Measurements from ENCODE around the gene DIPK1A. TPM values are rescaled to one million over a fixed set of nuclear protein-coding genes. Genes with fewer than 3 reads are reported as not detected.
A peak's percentile ranks its signal among the peaks of the same experiment; 100 is the strongest.

Gene DIPK1A
- polyA plus RNA-seq, 1 donor = 15.9 TPM

DNA sequence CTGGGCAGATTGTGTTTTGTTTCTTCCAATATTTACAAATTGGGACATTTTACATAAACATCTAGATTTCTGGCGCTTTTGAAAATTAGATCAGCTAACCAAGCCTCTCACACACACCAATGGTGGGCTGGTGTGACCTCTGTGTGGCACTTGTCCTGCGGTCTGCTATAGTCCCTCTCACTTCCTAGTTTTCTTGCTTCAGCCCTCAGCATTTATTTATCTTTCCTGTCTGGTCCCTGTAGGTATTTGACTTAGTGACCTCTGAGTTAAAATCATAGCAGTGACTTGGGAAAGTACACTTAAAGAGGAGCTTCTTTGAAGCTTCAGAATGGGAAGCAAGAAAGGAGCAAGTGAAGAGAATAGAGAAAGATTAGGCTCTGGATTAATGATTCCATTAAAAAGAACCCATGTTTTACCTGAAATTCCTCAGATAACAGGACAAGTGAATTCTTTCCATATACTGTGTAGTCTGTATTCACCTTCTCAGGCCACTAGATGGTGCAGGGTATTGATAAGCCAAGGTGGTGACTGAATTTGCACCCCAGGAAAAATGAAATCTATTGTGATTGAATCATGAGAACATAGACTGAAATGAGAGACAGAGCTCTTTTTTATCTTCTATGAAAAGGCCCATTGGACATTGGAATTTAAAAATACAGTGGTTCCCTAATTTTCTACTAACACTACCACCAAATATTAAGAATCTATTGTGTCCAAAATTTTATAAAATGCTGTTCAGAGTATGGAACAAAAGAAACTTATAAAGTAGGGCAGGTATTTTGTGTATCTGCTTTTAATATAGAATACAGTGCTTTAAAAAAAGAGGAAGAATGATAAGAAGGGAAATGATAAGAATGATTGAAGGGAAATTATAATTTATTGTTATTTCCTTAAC lies 7.1 kb upstream of the DIPK1A start:
- Histone ChIP-seq H3K4me1 (ENCODE audit: control insufficient read depth, insufficient read depth, low read length) (no peaks in the 10 kb centered on the region), H3K27ac (ENCODE audit: low read length) (no peak overlapping the region), H3K36me3 (ENCODE audit: control insufficient read depth, insufficient read depth, low read length) (no peaks in the 10 kb centered on the region), H3K27me3 (ENCODE audit: control insufficient read depth, insufficient read depth, low read length) (no peaks in the 10 kb centered on the region), H3K9me3 (ENCODE audit: control insufficient read depth, low read depth, low read length) (no peaks in the 10 kb centered on the region), H3K4me3 (ENCODE audit: low read length) (no peak overlapping the region)
- no peak for DNase-seq
- 83% methylated on average over 1 of the region's 2 CpGs for whole genome bisulfite sequencing (ENCODE audit: insufficient coverage, low lambda C conversion rate)

DNA sequence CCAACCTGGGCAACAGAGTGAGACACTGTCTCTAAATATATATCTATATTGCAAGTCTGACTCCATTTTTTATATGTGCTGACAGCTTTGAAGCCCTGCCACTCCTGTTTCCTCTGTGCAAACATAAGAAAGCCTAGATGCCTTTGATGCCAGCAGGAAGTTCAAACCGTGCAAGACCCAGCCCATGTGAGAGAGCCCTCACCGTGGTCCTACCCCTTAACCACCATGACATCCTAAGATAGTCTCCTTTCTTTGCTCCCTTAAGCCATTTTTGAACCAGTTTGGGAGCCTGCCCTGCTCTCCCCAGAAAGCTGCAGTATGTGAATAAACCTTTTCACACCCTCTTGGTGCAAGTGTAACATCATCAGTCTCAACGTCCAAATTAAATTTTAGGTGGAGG lies 3.7 kb upstream of the DIPK1A start:
- H3K27ac ChIP-seq (ENCODE audit: low read length) = no peak overlapping the region

DNA sequence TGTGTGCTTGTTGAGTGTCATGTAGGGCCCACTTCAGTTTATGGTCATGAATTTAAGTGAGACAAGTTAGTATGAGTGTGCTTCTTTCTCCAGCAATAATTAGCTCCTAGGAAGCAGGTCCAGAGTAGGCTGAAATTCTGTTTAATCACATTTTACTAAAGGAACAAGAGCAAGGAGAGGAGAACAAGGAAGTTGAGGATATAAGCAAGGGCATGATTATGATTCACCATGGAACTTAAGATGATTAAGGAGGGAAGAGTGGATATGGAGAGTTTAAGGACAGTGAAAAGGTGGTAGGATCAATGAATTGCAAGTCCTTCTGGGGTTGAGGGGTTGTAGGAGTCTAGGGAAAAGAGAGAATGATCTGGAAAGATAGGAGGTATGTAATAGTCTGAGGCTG lies 3.1 kb upstream of the DIPK1A start:
- no peak overlapping the region for H3K27ac ChIP-seq (ENCODE audit: low read length)
- no peak overlapping the region for H3K4me3 ChIP-seq (ENCODE audit: low read length)
- DNase-seq = no peak
- H3K36me3 ChIP-seq (ENCODE audit: control insufficient read depth, insufficient read depth, low read length) = no peaks in the 10 kb centered on the region
- no peaks in the 10 kb centered on the region for H3K27me3 ChIP-seq (ENCODE audit: control insufficient read depth, insufficient read depth, low read length)
- no peaks in the 10 kb centered on the region for H3K9me3 ChIP-seq (ENCODE audit: control insufficient read depth, low read depth, low read length)
- H3K4me1 ChIP-seq (ENCODE audit: control insufficient read depth, insufficient read depth, low read length) = no peaks in the 10 kb centered on the region

More for the DNA sequence above, 3.7 kb upstream of the DIPK1A start:
- Histone ChIP-seq H3K4me3 (ENCODE audit: low read length) (no peak overlapping the region), H3K27me3 (ENCODE audit: control insufficient read depth, insufficient read depth, low read length) (no peaks in the 10 kb centered on the region), H3K9me3 (ENCODE audit: control insufficient read depth, low read depth, low read length) (no peaks in the 10 kb centered on the region), H3K36me3 (ENCODE audit: control insufficient read depth, insufficient read depth, low read length) (no peaks in the 10 kb centered on the region), H3K4me1 (ENCODE audit: control insufficient read depth, insufficient read depth, low read length) (no peaks in the 10 kb centered on the region)
- WGBS (ENCODE audit: insufficient coverage, low lambda C conversion rate) = 20% methylated on average over 1 of the region's 3 CpGs
- no peak for DNase-seq

DNA sequence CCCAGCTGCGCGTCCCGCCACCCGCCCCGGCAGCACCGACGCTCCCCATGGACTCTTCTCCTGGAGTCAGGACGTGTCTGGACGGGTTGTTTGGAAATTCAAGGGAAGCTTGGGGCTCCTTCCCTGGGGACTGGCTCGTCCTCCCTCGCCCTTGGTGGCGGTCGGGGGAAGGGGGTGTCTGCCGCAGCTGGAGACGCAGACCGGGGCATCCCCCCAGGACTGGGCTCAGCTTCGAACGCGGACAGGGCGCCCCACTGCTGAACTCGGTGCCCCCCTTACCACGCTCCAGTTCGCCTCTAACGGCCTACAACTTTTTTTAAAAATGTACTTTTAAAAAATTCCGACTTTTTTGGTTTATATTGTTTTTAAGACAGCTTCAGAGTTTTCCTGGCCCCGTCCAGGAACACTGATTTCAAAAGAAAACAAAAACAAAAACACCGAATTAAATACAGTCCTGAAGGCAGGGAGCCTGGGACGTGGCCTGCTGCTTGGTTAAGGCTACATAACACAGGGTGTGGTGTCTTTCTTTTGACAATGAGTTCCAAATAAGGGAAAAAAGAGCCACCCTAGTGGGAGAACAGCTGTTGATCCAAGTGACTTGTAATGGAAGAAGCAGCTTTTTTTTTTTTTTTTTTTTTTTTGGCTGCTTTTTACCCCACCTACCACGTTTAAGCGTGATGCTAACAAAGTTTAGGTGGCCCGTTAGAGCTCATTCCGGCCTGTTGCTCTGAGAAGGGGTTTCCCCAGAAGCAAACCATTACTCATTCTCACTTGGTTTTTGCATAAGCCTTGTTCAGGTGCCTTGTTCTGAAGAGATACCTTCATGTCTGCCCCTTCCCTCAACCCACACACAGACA lies 862 bp upstream of the DIPK1A start:
- WGBS (ENCODE audit: insufficient coverage, low lambda C conversion rate) = 5% methylated on average over 4 of the region's 32 CpGs
- H3K4me1 ChIP-seq (ENCODE audit: control insufficient read depth, insufficient read depth, low read length) = peaks cover 15% of the 10 kb centered on the region
- H3K36me3 ChIP-seq (ENCODE audit: control insufficient read depth, insufficient read depth, low read length) = no peaks in the 10 kb centered on the region
- peak overlapping the region; percentile 87 for H3K27ac ChIP-seq (ENCODE audit: low read length)
- no peaks in the 10 kb centered on the region for H3K27me3 ChIP-seq (ENCODE audit: control insufficient read depth, insufficient read depth, low read length)
- H3K4me3 ChIP-seq (ENCODE audit: low read length) = peak overlapping the region; percentile 87
- H3K9me3 ChIP-seq (ENCODE audit: control insufficient read depth, low read depth, low read length) = no peaks in the 10 kb centered on the region
- DNase-seq = peak; percentile 34 to 61

DNA sequence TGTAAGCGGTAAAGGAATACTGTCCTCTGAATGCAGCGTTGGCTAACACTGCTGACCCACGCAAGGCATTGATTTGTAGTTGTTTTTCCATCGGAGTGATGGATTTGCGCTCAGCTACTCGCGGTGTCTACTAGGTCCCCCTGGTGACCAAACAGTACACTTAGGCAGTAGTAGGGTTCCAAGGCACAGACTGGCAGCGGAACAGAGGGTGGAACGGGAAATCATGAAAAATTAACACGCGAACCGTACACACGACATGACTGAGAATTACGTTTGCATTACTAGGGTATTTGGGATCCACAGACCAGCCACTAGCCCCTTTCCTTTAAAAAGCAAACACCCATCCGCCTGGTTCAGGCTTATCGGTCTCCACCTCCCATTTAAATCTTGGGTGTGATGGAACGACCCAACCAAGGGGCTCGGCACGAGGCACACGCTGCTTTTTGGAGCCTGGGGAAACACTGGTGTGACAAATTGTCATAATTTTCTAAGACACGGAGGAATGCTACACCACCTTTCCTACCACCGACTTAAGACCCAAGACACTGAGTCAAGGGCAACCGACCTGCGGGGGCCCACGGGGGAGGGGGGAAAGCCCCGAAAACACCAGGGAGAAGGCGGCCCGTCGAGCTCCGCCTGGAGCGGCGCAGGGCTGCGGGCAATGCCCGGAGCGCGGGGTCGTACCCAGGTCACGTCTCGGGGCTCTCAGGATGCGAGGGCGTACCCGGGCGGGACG lies 699 bp downstream of the DIPK1A start:
- Histone ChIP-seq H3K36me3 (ENCODE audit: control insufficient read depth, insufficient read depth, low read length) (no peaks in the 10 kb centered on the region), H3K4me1 (ENCODE audit: control insufficient read depth, insufficient read depth, low read length) (peaks cover 21% of the 10 kb centered on the region), H3K27ac (ENCODE audit: low read length) (peak overlapping the region; percentile 87), H3K9me3 (ENCODE audit: control insufficient read depth, low read depth, low read length) (no peaks in the 10 kb centered on the region), H3K27me3 (ENCODE audit: control insufficient read depth, insufficient read depth, low read length) (no peaks in the 10 kb centered on the region), H3K4me3 (ENCODE audit: low read length) (peak overlapping the region; percentile 84)
- DNase-seq = peak; percentile 67 to 83
- WGBS (ENCODE audit: insufficient coverage, low lambda C conversion rate) = no CpG with 5 or more reads among the region's 44 CpGs

DNA sequence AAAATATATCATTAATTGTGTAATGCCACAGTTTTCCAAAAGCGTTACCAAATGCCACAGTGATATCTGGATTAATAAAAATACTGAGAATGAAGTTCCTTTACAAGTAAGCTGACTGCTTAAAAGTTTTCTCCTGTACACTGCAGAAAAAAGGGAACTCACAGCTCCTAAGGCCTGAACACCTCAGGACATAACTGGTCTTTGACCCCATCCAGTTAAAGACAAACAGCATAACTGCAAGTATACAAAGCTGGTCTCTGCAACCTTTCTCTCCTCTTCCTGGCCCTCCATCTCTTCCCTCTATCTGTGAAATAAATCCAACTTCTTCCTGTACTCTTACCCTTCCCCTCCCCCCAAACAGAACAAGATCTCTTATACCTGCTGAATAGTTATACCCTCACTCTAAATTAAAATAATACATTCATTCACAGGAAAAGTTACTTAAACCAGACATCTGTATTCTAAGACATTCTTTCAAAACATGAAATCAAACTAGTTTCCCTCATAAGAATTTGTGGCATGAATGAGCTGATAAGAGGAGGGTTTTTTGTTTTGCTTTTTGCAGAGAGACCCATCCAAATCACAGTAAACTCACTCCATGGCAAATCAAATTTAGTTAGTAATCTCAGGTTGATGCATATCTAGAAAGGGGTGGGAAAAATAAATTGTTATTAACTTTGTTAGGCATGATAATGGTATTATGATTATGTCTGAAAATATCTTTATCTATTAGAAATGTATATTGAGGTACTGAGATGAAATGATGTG lies 2.9 kb downstream of the DIPK1A start:
- H3K27me3 ChIP-seq (ENCODE audit: control insufficient read depth, insufficient read depth, low read length) = no peaks in the 10 kb centered on the region
- WGBS (ENCODE audit: insufficient coverage, low lambda C conversion rate) = no CpG with 5 or more reads among the region's 1 CpG
- H3K4me3 ChIP-seq (ENCODE audit: low read length) = no peak overlapping the region
- DNase-seq = peak in 1 of 2 donors; percentile 60
- peaks cover 21% of the 10 kb centered on the region for H3K4me1 ChIP-seq (ENCODE audit: control insufficient read depth, insufficient read depth, low read length)
- no peaks in the 10 kb centered on the region for H3K36me3 ChIP-seq (ENCODE audit: control insufficient read depth, insufficient read depth, low read length)
- H3K9me3 ChIP-seq (ENCODE audit: control insufficient read depth, low read depth, low read length) = no peaks in the 10 kb centered on the region
- H3K27ac ChIP-seq (ENCODE audit: low read length) = peak overlapping the region; percentile 32

DNA sequence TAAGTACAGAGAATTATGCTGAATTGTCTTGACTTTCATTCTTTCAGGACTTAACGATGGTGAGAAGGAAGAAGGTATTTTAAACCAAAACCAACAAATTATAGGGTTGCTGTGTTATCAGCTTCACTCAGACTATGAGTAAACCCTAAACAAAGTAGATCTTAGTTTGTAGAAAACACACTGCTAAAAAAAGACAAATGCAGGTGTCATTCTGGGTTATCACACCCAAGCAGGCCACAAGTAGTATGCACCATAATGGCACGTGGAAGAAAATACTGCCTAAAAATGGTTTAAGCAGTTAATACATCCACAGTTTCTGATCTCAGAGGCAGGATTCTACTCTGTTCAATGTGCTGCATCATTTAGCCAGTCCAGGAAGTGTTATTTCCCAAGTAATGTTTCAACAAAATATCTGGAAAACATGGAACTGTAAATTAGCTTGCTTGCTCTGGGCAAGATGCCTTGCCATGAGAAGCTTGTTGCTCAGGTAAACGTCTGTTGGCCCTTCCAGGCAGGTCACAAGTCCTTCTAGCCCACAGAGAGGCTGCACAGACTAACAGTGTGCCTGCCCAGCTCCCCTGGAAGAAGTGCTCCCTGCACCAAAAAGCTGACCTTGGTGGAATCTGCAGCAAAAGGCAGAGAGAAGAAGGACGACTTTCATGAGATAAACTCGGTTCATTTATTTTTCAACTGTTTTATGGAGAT lies 4.1 kb downstream of the DIPK1A start:
- H3K27me3 ChIP-seq (ENCODE audit: control insufficient read depth, insufficient read depth, low read length) = no peaks in the 10 kb centered on the region
- H3K4me3 ChIP-seq (ENCODE audit: low read length) = no peak overlapping the region
- no peak for DNase-seq
- H3K27ac ChIP-seq (ENCODE audit: low read length) = peak overlapping the region; percentile 32
- 57% methylated on average over 1 of the region's 5 CpGs for WGBS (ENCODE audit: insufficient coverage, low lambda C conversion rate)
- no peaks in the 10 kb centered on the region for H3K36me3 ChIP-seq (ENCODE audit: control insufficient read depth, insufficient read depth, low read length)
- no peaks in the 10 kb centered on the region for H3K9me3 ChIP-seq (ENCODE audit: control insufficient read depth, low read depth, low read length)
- H3K4me1 ChIP-seq (ENCODE audit: control insufficient read depth, insufficient read depth, low read length) = peaks cover 21% of the 10 kb centered on the region

DNA sequence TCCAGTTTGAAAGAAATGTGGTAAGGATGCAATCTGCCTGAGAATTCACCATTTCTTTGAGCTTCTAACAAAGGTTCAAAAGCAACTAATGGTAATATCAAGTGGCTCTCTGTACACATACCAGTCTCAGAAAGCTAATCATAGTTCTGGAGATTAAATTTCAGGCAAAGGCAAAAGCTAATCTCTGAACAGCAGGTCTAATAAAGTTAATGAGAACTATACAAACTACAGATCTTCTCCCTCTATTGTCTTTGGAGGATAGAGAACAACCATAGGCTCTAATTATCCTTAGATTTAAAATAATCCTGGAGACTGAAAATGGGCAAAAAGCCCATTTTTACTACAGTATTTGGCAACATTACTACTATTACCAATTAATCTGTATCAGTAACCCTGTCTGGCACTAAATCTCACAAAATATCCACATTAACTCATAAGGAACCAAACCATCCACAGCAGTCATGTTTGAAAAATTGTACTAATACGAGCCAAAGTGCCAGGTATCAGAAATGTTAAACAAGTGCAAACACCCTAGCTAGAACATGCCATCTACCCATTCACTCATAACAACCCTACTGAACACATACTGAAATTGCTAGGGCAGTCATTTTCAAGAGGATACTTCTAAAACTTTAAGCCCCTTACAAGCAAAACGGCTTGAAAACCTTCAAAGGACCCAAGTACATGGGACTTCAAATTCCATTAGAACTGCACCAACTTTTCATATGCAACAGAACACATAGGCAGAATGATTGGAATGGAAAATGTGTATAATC lies 4.8 kb downstream of the DIPK1A start:
- Histone ChIP-seq H3K36me3 (ENCODE audit: control insufficient read depth, insufficient read depth, low read length) (no peaks in the 10 kb centered on the region), H3K4me1 (ENCODE audit: control insufficient read depth, insufficient read depth, low read length) (peaks cover 21% of the 10 kb centered on the region), H3K9me3 (ENCODE audit: control insufficient read depth, low read depth, low read length) (no peaks in the 10 kb centered on the region), H3K27ac (ENCODE audit: low read length) (no peak overlapping the region), H3K4me3 (ENCODE audit: low read length) (no peak overlapping the region), H3K27me3 (ENCODE audit: control insufficient read depth, insufficient read depth, low read length) (no peaks in the 10 kb centered on the region)
- DNase-seq = no peak
- WGBS (ENCODE audit: insufficient coverage, low lambda C conversion rate) = no CpG with 5 or more reads among the region's 2 CpGs

DNA sequence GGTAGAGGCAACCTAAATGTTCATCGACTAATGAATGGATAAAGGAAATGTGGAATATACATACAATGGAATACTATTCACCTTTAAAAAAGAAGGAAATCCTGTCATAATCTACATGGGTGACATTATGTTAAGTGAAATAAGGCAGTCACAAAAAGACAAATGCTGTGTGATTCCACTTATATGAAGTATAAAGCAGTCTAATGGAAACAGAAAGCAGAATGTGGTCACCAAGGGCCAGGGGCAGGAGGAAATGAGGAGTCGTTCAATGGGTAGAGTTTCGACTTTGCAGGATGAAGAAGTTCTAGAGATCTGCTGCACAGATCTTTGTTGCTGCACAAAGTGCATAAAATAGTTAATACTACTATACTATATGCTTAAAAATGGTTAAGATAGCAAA lies 7.8 kb downstream of the DIPK1A start:
- no peaks in the 10 kb centered on the region for H3K9me3 ChIP-seq (ENCODE audit: control insufficient read depth, low read depth, low read length)
- no peak overlapping the region for H3K4me3 ChIP-seq (ENCODE audit: low read length)
- no peak for DNase-seq
- H3K27ac ChIP-seq (ENCODE audit: low read length) = no peak overlapping the region
- no CpG with 5 or more reads among the region's 3 CpGs for WGBS (ENCODE audit: insufficient coverage, low lambda C conversion rate)
- H3K27me3 ChIP-seq (ENCODE audit: control insufficient read depth, insufficient read depth, low read length) = no peaks in the 10 kb centered on the region
- H3K4me1 ChIP-seq (ENCODE audit: control insufficient read depth, insufficient read depth, low read length) = peaks cover 33% of the 10 kb centered on the region
- H3K36me3 ChIP-seq (ENCODE audit: control insufficient read depth, insufficient read depth, low read length) = no peaks in the 10 kb centered on the region

All from large intestine (tissue), 3 donors.